ENCODE measurements around the gene TECTA.

Gene TECTA, protein sequence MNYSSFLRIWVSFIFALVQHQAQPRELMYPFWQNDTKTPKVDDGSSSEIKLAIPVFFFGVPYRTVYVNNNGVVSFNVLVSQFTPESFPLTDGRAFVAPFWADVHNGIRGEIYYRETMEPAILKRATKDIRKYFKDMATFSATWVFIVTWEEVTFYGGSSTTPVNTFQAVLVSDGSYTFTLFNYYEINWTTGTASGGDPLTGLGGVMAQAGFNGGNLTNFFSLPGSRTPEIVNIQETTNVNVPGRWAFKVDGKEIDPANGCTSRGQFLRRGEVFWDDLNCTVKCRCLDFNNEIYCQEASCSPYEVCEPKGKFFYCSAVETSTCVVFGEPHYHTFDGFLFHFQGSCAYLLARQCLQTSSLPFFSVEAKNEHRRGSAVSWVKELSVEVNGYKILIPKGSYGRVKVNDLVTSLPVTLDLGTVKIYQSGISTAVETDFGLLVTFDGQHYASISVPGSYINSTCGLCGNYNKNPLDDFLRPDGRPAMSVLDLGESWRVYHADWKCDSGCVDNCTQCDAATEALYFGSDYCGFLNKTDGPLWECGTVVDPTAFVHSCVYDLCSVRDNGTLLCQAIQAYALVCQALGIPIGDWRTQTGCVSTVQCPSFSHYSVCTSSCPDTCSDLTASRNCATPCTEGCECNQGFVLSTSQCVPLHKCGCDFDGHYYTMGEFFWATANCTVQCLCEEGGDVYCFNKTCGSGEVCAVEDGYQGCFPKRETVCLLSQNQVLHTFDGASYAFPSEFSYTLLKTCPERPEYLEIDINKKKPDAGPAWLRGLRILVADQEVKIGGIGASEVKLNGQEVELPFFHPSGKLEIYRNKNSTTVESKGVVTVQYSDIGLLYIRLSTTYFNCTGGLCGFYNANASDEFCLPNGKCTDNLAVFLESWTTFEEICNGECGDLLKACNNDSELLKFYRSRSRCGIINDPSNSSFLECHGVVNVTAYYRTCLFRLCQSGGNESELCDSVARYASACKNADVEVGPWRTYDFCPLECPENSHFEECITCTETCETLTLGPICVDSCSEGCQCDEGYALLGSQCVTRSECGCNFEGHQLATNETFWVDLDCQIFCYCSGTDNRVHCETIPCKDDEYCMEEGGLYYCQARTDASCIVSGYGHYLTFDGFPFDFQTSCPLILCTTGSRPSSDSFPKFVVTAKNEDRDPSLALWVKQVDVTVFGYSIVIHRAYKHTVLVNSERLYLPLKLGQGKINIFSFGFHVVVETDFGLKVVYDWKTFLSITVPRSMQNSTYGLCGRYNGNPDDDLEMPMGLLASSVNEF (N-terminal part only)

DNA sequence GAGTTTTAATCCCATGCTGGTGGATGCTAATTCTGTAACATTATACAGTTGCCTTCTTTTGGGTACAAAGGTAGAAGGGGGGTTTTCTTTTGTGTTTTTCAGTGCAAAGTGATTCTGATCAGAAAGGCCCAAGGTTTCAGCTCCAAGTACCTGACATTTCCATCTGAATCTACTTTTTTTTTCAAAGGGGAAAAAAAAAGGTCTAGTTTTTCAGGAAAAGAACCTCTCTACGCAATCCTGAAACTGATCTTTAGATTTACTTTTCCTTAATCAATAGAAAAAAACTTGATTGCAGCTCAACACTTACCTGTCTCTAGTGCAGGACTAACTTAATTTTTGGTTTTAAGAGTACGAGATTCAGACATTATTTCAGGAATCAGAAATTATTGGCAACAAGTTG, at the start of gene TECTA:
Gene TECTA, plus strand, starts transcription at position 301 of the 400 bp plus-strand sequence. CDS start 1,423 bp downstream, outside the sequence.
- no peak for DNase-seq

DNA sequence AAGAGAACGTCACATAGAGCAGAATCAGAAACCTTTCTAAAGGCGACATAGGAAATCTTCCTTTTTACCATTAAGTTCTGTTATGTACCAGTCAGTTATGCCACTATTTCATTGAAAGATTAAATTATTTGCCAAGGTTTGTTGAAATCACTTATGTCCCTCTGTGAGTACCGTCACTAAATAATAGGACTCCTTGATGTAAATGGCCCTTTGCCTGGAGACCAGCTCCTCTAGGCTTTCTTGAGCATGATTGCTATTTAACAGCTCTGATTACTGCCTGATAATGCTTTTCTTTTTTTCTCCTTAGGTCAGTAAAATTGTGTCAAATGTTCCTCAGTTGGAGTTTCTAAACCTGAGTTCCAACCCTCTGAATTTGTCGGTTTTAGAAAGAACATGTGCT, 47.8 kb upstream of the TECTA start:
- DNase-seq: no peak

DNA sequence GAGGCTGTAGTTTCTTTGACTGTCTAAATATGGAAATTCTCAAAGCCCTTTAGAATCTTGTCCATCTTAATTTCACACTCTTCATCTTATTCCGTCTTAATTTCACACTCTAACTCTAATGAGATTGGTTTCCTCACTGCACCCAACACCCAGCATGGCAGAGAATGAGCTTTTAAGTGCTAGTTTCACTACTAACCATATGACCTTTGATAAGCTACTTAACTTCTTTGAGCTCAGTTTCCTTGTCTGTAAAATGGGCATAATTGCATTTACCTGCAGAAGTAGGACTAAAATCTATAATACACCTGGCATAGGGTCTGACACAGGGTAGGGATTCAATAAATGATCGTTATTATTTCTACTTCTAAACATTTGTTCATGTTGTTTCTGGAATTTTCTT, 46.8 kb upstream of the TECTA start:
- no peak for DNase-seq

DNA sequence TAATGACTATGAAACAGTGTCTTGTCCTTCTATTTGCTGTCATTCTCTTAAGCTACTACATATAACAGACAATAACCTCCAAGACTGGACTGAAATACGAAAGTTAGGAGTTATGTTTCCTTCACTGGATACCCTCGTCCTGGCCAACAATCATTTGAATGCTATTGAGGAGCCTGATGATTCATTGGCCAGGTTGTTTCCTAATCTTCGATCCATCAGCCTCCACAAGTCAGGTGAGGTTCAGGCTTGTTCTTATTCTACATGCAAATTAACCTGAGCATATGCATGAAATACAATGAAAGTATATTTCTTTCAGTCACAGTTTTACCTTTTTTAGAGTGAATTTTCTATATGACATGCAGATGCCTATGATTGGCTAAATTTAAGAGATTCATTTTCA, 46.0 kb upstream of the TECTA start:
- no peak for DNase-seq

DNA sequence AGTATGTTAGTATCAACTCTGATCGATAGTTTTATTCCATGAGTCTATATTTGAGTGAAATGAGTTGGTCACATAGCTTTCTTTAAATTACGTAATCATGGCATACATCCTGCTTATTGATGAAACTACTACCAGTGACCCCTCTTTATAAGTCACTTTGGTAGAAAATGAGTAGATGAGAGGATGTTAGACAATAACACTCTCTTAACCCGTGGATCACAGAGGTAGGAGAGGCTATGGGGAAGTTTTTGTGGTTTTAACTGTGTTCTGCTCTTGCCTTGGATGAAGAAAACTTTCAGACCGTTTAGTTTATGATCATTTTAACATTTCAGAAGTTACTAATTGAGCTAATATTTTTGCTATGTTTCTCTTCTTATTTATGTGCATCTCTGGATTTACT, 43.1 kb upstream of the TECTA start:
- no peak for DNase-seq

DNA sequence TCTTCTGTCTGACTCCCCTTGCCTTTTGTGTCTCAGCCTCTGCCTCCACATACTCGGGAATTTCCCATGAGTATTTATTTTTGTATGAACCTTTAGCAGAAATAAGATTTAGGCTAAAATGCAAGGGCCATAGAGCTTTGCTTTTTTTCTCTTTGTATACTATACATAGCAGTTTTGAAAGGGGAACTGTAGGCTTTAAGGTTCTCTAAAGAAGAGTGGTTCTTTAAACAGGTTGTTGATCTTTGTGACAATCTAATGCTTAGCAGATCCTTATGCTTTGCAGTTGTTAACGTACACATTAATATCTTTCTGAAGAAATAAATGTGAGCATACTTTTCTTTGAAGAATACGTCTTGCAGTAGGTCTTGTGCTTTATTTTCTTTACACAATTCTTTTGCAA, 42.1 kb upstream of the TECTA start:
- DNase-seq: no peak

DNA sequence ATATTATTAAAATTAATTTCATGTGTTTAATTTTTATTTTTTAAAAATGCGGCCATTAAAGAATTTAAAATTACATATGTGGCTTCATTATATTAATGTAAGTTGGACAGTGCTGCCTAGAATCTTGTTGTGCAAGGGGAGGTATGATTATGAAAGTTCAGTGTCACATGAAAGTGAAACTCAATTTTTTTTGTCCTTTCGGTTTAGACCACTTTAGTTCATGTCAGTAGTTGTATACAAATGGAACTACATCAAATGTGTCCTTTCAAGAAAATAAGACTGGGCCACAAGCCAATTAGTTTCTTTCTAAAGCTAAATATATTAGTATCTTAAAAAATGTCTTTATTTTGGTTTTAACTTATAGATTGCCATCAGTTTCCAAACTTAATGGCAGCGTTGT, 41.4 kb upstream of the TECTA start:
- no peak for DNase-seq

DNA sequence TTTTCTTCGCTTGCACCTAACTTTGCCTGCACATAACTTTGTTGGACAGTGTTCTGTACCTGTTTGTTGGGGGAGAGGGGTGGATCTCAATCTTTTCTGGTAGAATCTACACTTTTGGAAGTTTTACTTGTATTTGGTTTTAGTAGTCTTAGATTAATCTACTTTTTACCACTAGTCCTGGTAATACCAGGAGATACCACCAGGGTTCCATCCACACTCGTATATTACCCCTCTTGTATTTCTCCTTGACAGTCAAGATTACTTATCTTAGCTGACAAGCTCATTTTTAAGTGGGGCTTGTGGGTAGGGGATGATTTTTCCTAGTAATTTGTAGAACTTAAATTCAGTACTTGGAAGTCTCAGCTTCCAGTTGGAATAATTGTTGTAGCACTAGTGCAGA, 37.3 kb upstream of the TECTA start:
- DNase-seq: no peak

DNA sequence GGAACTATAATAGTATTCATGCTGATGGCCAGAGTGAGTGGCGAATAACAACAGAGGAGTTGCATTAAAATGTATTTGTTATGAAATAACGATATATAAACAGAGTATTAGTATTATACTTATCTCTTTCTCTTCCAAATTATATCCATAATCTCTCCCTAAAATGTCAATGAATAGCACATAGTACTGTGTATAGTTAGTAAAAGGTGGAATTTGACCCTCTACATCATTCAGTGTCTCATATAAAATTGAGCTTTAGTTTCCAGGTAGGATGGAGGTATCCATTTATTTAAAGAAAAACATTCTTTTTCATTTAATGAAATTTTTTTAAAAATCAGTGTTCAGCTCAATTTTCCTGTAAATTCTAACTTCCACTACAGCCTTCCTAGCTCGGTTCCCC, 34.4 kb upstream of the TECTA start:
- no peak for DNase-seq

DNA sequence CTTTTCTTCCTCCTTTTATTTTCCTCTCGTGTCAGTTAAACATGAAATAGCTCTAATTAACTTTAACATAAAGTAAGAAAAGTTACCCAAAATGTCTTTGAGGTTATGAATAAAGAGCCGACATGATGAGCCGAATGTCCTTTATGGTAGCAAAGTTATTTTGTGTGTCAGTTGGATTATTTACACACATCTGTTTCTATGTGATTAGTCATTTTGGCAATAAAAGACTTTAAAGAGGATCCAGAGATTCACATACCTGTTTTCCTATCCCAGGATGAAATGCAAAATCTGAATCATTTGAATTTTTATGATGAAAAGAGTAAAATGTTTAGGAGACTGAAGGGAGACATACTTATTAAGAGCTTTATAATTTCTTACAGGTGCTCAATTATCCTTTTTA, 34.0 kb upstream of the TECTA start:
- DNase-seq: no peak

DNA sequence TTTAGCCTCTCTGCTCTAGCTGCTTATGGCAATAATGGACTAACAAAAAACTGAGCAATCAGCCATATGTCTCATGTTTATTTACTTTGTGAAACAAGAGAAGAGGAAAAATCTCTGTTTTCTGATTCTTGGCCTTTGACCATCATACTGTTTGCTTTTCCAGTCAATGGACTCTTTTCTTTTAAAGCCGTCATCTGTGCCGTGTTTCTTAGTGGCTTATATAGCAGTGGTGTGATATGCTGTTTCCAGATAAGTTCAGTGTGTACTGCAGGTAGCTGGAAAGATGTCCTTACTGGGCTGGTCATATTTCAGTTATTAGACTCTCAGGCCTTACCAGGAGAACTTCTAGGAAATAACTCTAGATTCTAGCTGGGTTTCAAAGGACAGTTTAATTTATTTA, 33.6 kb upstream of the TECTA start:
- DNase-seq: no peak

DNA sequence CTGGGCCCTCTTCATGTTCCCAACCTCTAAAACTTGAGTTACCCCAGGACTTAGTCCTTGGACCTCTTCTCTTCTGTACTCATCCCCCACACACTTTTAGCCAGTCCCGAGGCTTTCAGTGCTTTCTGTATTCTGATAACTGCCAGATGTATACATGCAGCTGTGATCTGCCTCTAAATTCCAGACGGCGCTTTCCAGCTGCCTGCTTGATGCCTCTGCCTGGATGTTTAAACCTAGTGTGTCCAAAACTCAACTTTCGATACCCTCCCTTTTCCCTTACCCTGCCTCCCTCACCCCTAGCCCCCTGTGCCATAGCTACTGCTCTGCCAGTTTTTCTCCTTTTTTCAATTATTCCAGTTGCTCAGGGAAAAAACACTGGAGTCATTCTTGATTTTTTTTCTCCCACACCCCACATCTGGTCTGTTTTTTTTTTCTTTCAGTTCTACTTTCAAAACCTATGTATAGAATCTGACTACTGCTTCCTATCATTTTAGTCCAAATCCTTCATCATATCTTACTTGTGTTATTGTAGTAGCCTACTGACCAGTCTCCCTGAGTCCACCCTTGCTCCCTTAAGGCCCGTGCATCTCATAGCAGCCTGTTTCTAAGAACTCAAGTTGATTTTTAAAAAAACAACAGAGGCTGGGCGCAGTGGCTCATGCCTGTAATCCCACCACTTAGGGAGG, 32.9 kb upstream of the TECTA start:
- no peak for DNase-seq

DNA sequence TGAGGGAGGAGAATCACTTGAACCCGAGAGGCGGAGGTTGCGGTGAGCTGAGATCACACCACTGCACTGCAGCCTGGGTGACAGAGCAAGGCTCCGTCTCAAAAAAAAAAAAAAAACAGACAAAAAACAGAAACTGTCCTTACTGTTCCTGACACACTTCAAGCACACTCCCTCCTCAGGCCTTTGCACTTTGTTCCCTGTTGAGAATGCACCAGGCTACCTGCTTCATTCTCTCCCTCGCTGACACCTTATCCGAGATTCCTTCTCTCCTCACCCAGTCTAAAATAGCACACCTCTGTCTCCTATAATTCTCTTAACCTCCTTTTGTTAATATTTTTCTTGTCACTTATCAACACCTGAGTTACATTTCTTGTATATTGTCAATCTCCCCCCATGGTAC, 32.3 kb upstream of the TECTA start:
- DNase-seq: no peak

DNA sequence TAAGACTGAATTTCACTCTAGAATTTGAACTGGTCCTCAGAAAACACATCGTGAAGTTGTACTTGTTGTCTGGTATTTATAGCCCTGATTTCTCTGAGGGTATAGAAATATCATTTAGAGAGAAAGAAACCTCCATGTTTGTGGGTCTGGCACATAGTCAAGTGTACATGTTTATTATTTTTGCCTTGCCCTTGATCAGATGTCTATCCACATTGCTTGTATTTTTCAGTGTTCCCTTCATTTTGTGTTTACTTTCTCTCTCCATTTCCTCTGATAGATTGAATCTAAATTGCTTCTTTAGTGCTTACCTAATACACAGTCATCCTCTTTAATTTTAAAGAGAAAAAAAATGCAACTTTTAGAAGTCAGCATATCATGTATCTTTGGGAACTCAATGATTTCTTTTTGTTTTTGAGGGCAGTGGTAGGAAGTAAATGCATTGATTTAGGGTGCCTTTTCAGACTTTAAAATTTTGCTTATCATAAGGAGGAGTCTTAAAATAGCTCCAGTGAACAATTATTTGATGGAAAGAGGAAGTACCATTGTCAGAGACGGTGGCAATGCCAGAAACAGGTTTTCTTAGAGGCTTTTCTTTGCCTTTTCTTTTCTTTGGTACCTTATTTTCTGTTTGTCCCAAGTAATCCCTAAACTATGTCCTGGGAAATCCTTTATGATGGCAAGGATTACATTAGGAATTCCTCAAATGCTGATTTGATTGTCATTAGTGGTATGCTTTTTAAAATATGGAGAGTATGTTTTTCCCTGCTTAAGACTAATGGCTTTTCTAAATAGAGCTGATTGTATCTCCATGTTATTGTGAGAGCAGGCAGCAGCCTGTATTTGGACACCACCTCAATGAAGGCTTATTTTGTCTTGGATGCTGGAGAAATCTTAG, 29.8 kb upstream of the TECTA start:
- no peak for DNase-seq

DNA sequence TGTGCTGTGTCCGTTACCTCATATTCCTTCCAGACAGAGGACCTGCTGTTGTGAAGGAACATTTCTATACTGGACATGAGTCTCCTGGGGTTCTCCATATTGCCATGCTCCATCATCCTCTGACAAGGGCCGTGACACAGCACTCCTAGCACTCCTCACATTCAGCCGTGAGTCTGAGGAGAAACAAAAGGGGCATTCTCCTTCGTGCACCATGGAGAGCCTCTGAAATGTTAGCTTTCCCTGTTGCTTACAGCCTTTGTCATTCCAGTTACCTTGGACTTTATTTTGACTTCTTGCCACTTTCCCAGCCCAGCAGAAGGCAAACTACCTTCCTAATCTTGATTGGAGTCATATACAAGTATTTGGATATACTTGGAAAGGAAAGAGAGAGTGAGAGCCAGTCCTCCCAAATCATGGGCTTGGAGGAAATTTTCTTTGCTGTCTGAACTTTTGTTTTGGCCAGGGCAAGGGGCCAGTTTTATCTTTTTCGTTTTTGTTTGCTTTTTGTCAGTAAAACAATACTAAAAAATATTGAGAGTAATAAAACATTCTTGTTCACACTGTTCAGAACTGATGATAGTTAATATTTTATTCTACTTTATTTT, 29.1 kb upstream of the TECTA start:
- DNase-seq: no peak

DNA sequence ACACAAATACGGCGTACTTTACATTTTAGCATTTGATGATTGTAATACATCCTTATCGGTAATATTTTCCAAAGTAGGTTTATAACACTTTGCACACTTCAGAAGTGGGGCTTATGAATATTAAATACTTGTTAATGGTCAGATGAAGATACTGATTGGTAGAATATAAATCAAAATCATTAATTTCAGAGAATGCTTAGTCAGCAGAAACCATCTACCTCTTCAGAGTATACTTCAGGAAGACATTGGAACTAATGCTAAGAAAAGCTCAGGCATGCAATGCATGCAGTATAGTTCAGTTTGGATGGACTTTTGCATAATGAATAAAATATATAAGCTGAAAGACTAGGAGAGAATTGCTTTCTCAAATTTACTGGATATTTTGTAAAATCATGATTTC, 19.7 kb upstream of the TECTA start:
- DNase-seq: no peak

DNA sequence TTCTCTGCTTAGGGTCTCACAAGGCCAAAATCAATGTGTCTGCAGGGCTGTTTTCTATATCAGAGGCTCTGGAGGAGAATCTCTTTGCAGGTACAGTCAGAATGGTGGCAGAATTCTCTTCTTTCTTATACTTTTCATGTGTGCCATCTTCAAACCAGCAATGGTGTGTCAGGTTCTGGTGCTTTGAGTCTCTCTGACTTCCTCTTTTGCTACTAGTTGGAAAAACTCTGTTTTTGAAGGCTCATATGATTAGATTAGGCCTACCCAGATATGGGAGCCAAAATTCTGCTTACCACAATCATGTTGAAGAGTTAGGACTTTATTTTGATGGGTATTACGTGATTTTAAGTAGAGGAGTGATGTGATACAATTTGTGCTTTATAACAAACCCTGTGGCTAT, 18.8 kb upstream of the TECTA start:
- no peak for DNase-seq

DNA sequence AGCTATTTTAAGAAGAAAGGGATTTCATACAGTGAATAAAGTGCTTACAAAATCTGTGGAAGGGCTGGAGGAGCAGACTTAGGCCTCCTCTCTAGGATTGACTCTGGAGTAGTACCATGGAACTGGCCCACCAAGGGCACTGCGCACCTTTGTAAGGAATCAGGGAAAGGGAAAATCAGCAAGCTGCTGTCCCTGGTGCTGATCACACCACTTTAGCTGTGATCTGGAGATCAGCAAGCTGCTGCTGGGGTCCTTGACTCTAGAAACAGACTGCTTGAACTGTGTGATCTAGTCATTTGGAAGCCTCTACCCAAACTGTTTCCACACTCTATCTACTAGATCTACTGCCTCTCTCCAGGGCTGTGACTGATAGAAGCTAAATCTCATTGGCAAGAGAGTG, 18.4 kb upstream of the TECTA start:
- no peak for DNase-seq

DNA sequence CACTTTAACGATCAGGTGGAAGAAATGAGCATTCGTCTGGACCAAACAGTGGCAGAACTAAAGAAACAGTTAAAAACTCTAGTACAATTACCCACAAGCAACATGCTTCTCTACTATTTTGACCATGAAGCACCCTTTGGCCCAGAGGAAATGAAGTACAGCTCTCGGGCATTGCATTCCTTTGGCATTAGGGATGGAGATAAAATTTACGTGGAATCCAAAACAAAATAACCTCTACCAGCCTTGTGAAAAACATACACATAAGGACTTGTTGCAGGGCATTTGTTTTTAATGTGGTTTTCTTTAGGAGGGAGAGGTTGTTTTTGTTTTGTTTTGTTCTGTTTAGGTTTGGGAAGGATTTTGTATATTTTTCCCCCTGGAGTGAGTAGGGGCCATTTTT, 14.2 kb upstream of the TECTA start:
- DNase-seq: no peak

DNA sequence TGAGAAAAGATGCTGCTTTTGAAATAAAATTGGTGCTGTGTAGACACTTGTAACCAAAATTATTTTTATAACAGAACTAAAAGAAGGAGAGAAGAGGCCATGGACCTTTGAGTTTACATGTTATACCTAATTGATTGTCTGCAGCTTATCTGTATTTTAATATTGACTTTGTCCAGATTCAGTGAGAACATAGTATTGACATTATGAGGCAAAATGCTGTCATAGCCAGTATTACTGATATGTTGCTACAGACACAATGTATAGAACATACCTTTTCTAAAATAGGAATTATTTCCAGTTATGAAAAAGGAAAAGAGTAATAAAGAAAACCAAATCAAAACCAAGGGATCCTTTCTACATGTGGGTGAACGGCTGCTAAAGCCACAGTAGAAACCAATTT, 11.5 kb upstream of the TECTA start:
- no peak for DNase-seq

DNA sequence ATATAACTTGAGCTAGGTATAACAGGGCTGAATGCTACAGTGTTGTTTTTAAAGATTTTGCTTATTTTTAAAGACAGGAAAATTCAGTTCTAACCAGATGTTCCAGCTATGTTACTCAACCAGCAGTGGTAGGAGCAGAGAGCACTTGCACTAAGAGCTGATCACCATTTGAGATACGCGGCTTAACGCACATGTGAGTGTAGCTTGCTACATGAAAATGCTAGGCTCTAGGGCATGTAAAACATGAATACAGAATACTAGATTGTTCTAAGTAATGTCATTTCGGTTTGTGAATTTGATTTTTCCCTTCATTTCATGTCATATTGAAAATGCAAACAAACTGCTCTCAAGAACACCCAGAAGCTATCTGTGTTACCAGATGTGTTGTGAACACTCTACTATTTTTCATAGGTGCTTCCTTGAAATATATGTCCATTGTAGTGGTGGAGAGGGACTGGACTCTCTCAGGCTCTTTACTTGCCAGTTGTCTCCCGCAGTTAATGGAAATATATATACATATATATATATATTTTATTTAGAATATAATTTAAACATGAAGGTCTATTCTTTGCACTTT, 10.8 kb upstream of the TECTA start:
- no peak for DNase-seq

All from activated effector memory CD4-positive, alpha-beta T cell treated with anti-CD3 and anti-CD28 coated beads, Interleukin-2, amount 50 U/mL, for 16 hours (primary cell).